PC-3 (cell line): ENCODE data around the gene MTA1. TPM values are rescaled to one million over a fixed set of nuclear protein-coding genes. Genes with fewer than 3 reads are reported as not detected.

ENCODE experiments used
- ATAC-seq: fragments of 200-7000 bp; cut with Tn5 transposase; 2 replicates; pipeline ENCODE4 v1.9.1; 2020; ENCODE audit warnings: mild to moderate bottlenecking, moderate library complexity
- BruUV-seq: library from RNA; stranded (reverse); fragments of 400-500 nt; replicated peaks from 2 replicates; lab custom pipeline; 2021; lab: Mats Ljungman, UMichigan
- CTCF ChIA-PET: fragments of 300-600 bp; sonication (Branson Sonifier 250); formaldehyde crosslinking; loops from one replicate; lab custom pipeline; 2022; ENCODE audit warnings: antibody characterized with exemption; lab: Charles Lee
- POLR2A ChIA-PET: fragments of 300-600 bp; sonication (Branson Sonifier 250); formaldehyde crosslinking; loops from one replicate; lab custom pipeline; 2022; ENCODE audit warnings: antibody characterized with exemption; ENCODE audit not compliant: unreplicated experiment; lab: Charles Lee
- DNase-seq: peaks from one replicate; pipeline ENCODE4 v3.0.0-alpha.2; 2015
- H2AFZ ChIP-seq: fragments of 300-600 bp; sonication (generic); 2 replicates; pipeline ENCODE4 v1.6.0; 2016; ENCODE audit warnings: antibody characterized with exemption, low read length
- H3F3A ChIP-seq: fragments of 300-600 bp; sonication (generic); one replicate; pipeline ENCODE4 v1.6.0; 2017; ENCODE audit warnings: antibody characterized with exemption, low read length, control low read depth, mild to moderate bottlenecking; ENCODE audit not compliant: unreplicated experiment
- H3K27ac ChIP-seq: fragments of 300-600 bp; sonication (generic); 2 replicates; pipeline ENCODE4 v1.5.1; 2016; ENCODE audit warnings: mild to moderate bottlenecking, low read length
- H3K27me3 ChIP-seq: fragments of 300-600 bp; sonication (generic); 2 replicates; pipeline ENCODE4 v1.6.1; 2016; ENCODE audit warnings: low read length, mixed read lengths
- H3K36me3 ChIP-seq: fragments of 300-600 bp; sonication (generic); 2 replicates; pipeline ENCODE4 v1.6.1; 2016; ENCODE audit warnings: low read depth, mixed run types, low read length, mixed read lengths
- H3K4me1 ChIP-seq: fragments of 300-600 bp; sonication (generic); 2 replicates; pipeline ENCODE4 v1.5.1; 2016; ENCODE audit warnings: low read length; ENCODE audit not compliant: insufficient read depth
- H3K4me2 ChIP-seq: fragments of 300-600 bp; sonication (generic); 2 replicates; pipeline ENCODE4 v1.6.0; 2016; ENCODE audit warnings: low read length
- H3K4me3 ChIP-seq: fragments of 300-600 bp; sonication (generic); 2 replicates; pipeline ENCODE4 v1.5.1; 2016; ENCODE audit warnings: mild to moderate bottlenecking, low read length, mixed read lengths
- H3K79me2 ChIP-seq: fragments of 300-600 bp; sonication (generic); 2 replicates; pipeline ENCODE4 v1.6.1; 2017; ENCODE audit warnings: low read length, mixed read lengths
- H3K9ac ChIP-seq: fragments of 300-600 bp; sonication (generic); 2 replicates; pipeline ENCODE4 v1.6.0; 2016; ENCODE audit warnings: mild to moderate bottlenecking, low read length
- H3K9me2 ChIP-seq: fragments of 300-600 bp; sonication (generic); replicated peaks from 2 replicates; pipeline ENCODE4 v1.6.1; 2016; ENCODE audit warnings: mixed run types, low read length, mixed read lengths
- H3K9me3 ChIP-seq: fragments of 300-600 bp; sonication (generic); 2 replicates; pipeline ENCODE4 v1.6.1; 2016; ENCODE audit warnings: low read length, mixed read lengths
- H4K20me1 ChIP-seq: fragments of 300-600 bp; sonication (generic); 2 replicates; pipeline ENCODE4 v1.6.1; 2016; ENCODE audit warnings: low read length, mixed read lengths
- CTCF ChIP-seq: fragments of 300-600 bp; sonication (generic); conservative IDR thresholded peaks from 2 replicates; pipeline ENCODE4 v1.5.1; 2017; ENCODE audit warnings: antibody characterized with exemption, low read depth, mild to moderate bottlenecking, low read length
- EZH2 ChIP-seq: fragments of 300-600 bp; sonication (generic); IDR thresholded peaks from one replicate; pipeline ENCODE4 v1.6.1; 2017; ENCODE audit warnings: antibody characterized with exemption, mild to moderate bottlenecking, low read length; ENCODE audit not compliant: unreplicated experiment
- EZH2phosphoT487 ChIP-seq: fragments of 300-600 bp; sonication (generic); IDR thresholded peaks from 2 replicates; pipeline ENCODE4 v1.6.1; 2018; ENCODE audit warnings: mild to moderate bottlenecking, antibody characterized with exemption, low read length, borderline replicate concordance
- intact Hi-C: fragments of 100-400 bp; cut with micrococcal nuclease; formaldehyde crosslinking; loops from 2 replicates; pipeline ENCODE4 v1.9.0; 2023
- total RNA-seq: library from RNA; depleted of rRNA; stranded (reverse); fragments of >200 nt; gene quantifications from 2 replicates; pipeline ENCODE4 v1.2.3, GENCODE V29; 2014

The MTA1 gene
- total RNA-seq, 1 experiment from 2014 or later = 82.3 TPM

DNA sequence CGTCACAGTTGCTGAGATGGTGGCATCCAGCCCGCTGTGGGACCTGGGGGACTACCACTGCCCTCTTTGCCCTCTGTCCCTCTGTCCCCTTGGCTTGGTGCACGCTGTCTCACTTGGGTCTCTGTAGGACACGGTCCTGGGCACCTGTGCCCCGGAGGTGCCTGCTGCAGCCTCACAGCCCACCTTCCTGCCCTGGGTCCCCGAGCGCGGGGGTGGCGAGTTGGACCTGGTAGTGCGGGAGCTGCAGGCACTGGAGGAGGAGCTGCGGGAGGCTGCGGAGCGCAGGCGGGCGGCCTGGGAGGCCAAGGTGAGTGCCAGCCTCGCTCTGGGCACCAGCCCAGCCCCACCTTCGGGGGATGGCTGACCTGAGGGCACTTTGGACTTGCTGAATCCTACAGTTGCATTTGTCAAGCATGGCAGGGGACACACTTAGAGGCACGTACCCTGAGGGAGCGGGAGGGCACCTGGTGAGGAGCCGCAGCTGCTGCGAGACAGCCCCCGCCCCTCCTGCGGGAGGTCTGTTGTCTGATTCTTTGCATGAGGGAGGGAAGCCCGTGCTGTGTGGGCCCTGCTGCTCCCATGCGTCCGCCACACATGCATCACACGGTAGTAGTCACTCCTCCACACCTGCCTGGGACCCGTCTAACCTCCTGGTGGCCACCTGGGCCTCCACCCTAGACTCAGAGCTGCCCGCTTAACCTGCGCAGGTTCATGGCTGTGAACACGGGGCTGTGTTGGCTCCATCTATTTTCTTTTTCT, 78.2 kb downstream of the MTA1 start:
- H3K4me2 ChIP-seq = no peak overlapping the region
- BruUV-seq = no TSS peak
- no peak overlapping the region for H3K9ac ChIP-seq
- no peaks in the 10 kb centered on the region for H3K36me3 ChIP-seq
- H3K27ac ChIP-seq = no peak overlapping the region
- ATAC-seq = no peak
- H3K27me3 ChIP-seq = no peaks in the 10 kb centered on the region
- no peaks in the 10 kb centered on the region for H3K9me2 ChIP-seq
- no peaks in the 10 kb centered on the region for H3K4me1 ChIP-seq
- intact Hi-C loops = no loop called here
- no peaks in the 10 kb centered on the region for H4K20me1 ChIP-seq
- 0 out of 2 replicates have a peak, but pooled peaks cover under 1% of the 10 kb centered on the region for H3K79me2 ChIP-seq
- no peaks in the 10 kb centered on the region for H3K9me3 ChIP-seq
- no peak for TF ChIP-seq CTCF
- ChIA-PET POLR2A (no interaction called here), CTCF (no interaction called here)
- no peak overlapping the region for H2AFZ ChIP-seq
- no peaks in the 10 kb centered on the region for H3F3A ChIP-seq
- DNase-seq = no peak
- H3K4me3 ChIP-seq = no peak overlapping the region

- H3K9ac ChIP-seq = no peak overlapping the region
- no peak overlapping the region for H3K27ac ChIP-seq
- no peaks in the 10 kb centered on the region for H3K4me1 ChIP-seq
- ATAC-seq (no peak), DNase-seq (no peak)
- H3K9me2 ChIP-seq = no peaks in the 10 kb centered on the region
- no peak overlapping the region for H3K4me2 ChIP-seq
- no peaks in the 10 kb centered on the region for H3K36me3 ChIP-seq
- H2AFZ ChIP-seq = no peak overlapping the region
- H3F3A ChIP-seq = no peaks in the 10 kb centered on the region
- no peaks in the 10 kb centered on the region for H3K27me3 ChIP-seq
- H3K79me2 ChIP-seq = no peaks in the 10 kb centered on the region
- no peaks in the 10 kb centered on the region for H3K9me3 ChIP-seq
- no peak overlapping the region for H3K4me3 ChIP-seq
- TF ChIP-seq CTCF = no peak
- TF ChIP-seq EZH2phosphoT487 = no peak
- no peak for TF ChIP-seq EZH2
- intact Hi-C loops = no loop called here
- H4K20me1 ChIP-seq = no peaks in the 10 kb centered on the region
- CTCF ChIA-PET = no interaction called here
- POLR2A ChIA-PET = no interaction called here
- no TSS peak for BruUV-seq
Measured at GRCh38 chr14:105498430-105499255, 79.0 kb downstream of the MTA1 start.
